Measurements from ENCODE around the gene OR56A1. TPM values are rescaled to one million over a fixed set of nuclear protein-coding genes. Genes with fewer than 3 reads are reported as not detected.
"Not testable (repeated sequence)": the region's sequence is repeated elsewhere in the genome, so short reads cannot be mapped to it uniquely, and the experiment has no call there.

Gene OR56A1, protein sequence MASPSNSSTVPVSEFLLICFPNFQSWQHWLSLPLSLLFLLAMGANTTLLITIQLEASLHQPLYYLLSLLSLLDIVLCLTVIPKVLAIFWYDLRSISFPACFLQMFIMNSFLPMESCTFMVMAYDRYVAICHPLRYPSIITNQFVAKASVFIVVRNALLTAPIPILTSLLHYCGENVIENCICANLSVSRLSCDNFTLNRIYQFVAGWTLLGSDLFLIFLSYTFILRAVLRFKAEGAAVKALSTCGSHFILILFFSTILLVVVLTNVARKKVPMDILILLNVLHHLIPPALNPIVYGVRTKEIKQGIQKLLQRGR
- not detected for total RNA-seq
- not detected for polyA plus RNA-seq

GRCh38 chr11:6030708-6031405, at the start of gene OR56A1:
Gene OR56A1, minus strand, starts transcription at chr11:6030758. Its CDS starts 3,066 bp downstream, at chr11:6027692.
- Histone ChIP-seq H3K4me1 (ENCODE audit: insufficient read depth, low read length) (no peaks in the 10 kb centered on the region), H3K9me3 (ENCODE audit: low read length) (no peaks in the 10 kb centered on the region), H3K27me3 (ENCODE audit: insufficient read depth, low read length, poor library complexity, severe bottlenecking) (no peaks in the 10 kb centered on the region), H3K4me3 (ENCODE audit: low read length) (no peak within 1 kb of the TSS), H3K27ac (ENCODE audit: low read depth, low read length) (no peak within 1 kb of the TSS), H3K36me3 (ENCODE audit: insufficient read depth, low read length) (no peaks in the 10 kb centered on the region)
- H3K4me3 Mint-ChIP-seq = no peak within 1 kb of the TSS
- peaks cover 0 to 26% of the 10 kb centered on the region in 2 donors for H3K27me3 Mint-ChIP-seq
- ChIA-PET POLR2A (no interaction called here), CTCF (no interaction called here)
- H3K27ac Mint-ChIP-seq = no peak within 1 kb of the TSS
- H3K36me3 Mint-ChIP-seq = no peaks in the 10 kb centered on the region
- no peak for DNase-seq
- no peaks in the 10 kb centered on the region for H3K4me1 Mint-ChIP-seq
- H3K9me3 Mint-ChIP-seq = no peaks in the 10 kb centered on the region

GRCh38 chr11:6079463-6079862, 48.9 kb upstream of the OR56A1 start:
- DNase-seq = no peak
- ChIA-PET CTCF (no interaction called here), POLR2A (no interaction called here)
- no peaks in the 10 kb centered on the region for H3K27me3 ChIP-seq (ENCODE audit: insufficient read depth, low read length, poor library complexity, severe bottlenecking)
- no peaks in the 10 kb centered on the region for H3K4me1 ChIP-seq (ENCODE audit: insufficient read depth, low read length)
- Mint-ChIP-seq H3K27me3 (peaks cover 21 to 26% of the 10 kb centered on the region in 2 donors), H3K4me3 (no peak overlapping the region), H3K36me3 (peaks cover 0 to 10% (median 0%) of the 10 kb centered on the region in 3 donors), H3K27ac (no peak overlapping the region), H3K4me1 (no peaks in the 10 kb centered on the region), H3K9me3 (peaks cover 11 to 35% (median 23%) of the 10 kb centered on the region in 5 donors)
- H3K27ac ChIP-seq (ENCODE audit: low read depth, low read length) = no peak overlapping the region
- H3K36me3 ChIP-seq (ENCODE audit: insufficient read depth, low read length) = no peaks in the 10 kb centered on the region
- no peak overlapping the region for H3K4me3 ChIP-seq (ENCODE audit: low read length)
- H3K9me3 ChIP-seq (ENCODE audit: low read length) = no peaks in the 10 kb centered on the region

DNA sequence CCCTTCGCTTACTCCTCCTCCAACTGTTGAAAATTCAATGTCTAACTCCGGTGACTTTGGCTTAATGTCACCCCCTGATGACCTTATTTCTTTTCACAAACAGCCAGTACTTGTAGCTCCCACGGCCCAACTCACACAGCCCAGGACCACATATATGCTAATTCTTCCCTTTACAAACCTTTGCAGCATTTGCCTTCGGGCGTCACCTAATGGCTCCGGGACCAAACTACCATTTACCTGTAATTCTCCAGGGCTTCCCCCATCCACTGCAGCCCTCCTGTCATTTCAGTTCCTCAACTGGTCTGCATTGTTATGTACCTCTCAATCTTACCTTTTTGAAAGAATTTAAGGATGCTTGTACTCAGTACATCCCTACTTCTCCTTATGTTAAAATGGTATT, 47.2 kb upstream of the OR56A1 start:
- Mint-ChIP-seq H3K9me3 (peaks cover 11 to 27% (median 21%) of the 10 kb centered on the region in 5 donors), H3K4me1 (no peaks in the 10 kb centered on the region), H3K27ac (no peak overlapping the region), H3K27me3 (peaks cover 17 to 37% of the 10 kb centered on the region in 2 donors), H3K36me3 (peaks cover 0 to 10% (median 0%) of the 10 kb centered on the region in 3 donors), H3K4me3 (no peak overlapping the region)
- Histone ChIP-seq H3K4me1 (ENCODE audit: insufficient read depth, low read length) (no peaks in the 10 kb centered on the region), H3K27me3 (ENCODE audit: insufficient read depth, low read length, poor library complexity, severe bottlenecking) (no peaks in the 10 kb centered on the region), H3K36me3 (ENCODE audit: insufficient read depth, low read length) (no peaks in the 10 kb centered on the region), H3K9me3 (ENCODE audit: low read length) (no peaks in the 10 kb centered on the region), H3K4me3 (ENCODE audit: low read length) (no peak overlapping the region), H3K27ac (ENCODE audit: low read depth, low read length) (no peak overlapping the region)
- DNase-seq = no peak
- ChIA-PET CTCF (no interaction called here), POLR2A (no interaction called here)

- CTCF ChIA-PET; DNase-seq; H3K4me1 Mint-ChIP-seq; H3K27ac ChIP-seq (ENCODE audit: low read depth, low read length); H3K9me3 ChIP-seq (ENCODE audit: low read length); POLR2A ChIA-PET; H3K36me3 Mint-ChIP-seq; H3K4me1 ChIP-seq (ENCODE audit: insufficient read depth, low read length); H3K36me3 ChIP-seq (ENCODE audit: insufficient read depth, low read length); H3K4me3 Mint-ChIP-seq; H3K27ac Mint-ChIP-seq; H3K27me3 ChIP-seq (ENCODE audit: insufficient read depth, low read length, poor library complexity, severe bottlenecking); H3K4me3 ChIP-seq (ENCODE audit: low read length): not testable (repeated sequence)
- H3K27me3 Mint-ChIP-seq = peaks cover 17 to 47% of the 10 kb centered on the region in 2 donors
- peaks cover 11 to 24% (median 19%) of the 10 kb centered on the region in 5 donors for H3K9me3 Mint-ChIP-seq
Observed at GRCh38 chr11:6076443-6076842, 45.9 kb upstream of the OR56A1 start.

DNA sequence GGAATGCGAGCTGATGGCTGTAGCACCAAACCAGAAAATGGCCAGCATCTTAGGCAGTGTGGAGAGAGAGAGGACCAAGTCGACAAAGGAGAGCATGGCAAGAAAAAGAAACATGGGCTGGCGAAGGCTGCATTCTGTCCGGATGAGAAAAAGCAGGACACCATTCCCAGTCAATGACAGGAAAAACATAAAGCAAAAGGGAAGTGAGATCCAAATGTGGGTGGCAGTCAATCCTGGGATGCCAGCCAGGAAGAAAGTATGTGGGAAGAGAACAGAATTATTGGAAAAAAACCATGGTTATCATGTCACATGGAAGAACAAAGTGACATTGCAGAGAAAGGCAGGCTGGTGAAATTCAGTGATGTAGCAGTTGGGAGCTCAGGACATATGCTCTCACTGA, 36.9 kb upstream of the OR56A1 start:
- H3K9me3 Mint-ChIP-seq = no peaks in the 10 kb centered on the region
- H3K36me3 ChIP-seq (ENCODE audit: insufficient read depth, low read length) = no peaks in the 10 kb centered on the region
- H3K27ac ChIP-seq (ENCODE audit: low read depth, low read length) = no peak overlapping the region
- no peak overlapping the region for H3K4me3 ChIP-seq (ENCODE audit: low read length)
- no peaks in the 10 kb centered on the region for H3K4me1 ChIP-seq (ENCODE audit: insufficient read depth, low read length)
- no peaks in the 10 kb centered on the region for H3K9me3 ChIP-seq (ENCODE audit: low read length)
- H3K4me1 Mint-ChIP-seq = no peaks in the 10 kb centered on the region
- no peaks in the 10 kb centered on the region for H3K36me3 Mint-ChIP-seq
- peaks cover 7 to 17% of the 10 kb centered on the region in 2 donors for H3K27me3 Mint-ChIP-seq
- no peak overlapping the region for H3K4me3 Mint-ChIP-seq
- no peak for DNase-seq
- no peak overlapping the region for H3K27ac Mint-ChIP-seq
- POLR2A ChIA-PET = no interaction called here
- H3K27me3 ChIP-seq (ENCODE audit: insufficient read depth, low read length, poor library complexity, severe bottlenecking) = no peaks in the 10 kb centered on the region
- CTCF ChIA-PET = no interaction called here

GRCh38 chr11:6062691-6063358, 32.3 kb upstream of the OR56A1 start:
- Histone ChIP-seq H3K27me3 (ENCODE audit: insufficient read depth, low read length, poor library complexity, severe bottlenecking) (no peaks in the 10 kb centered on the region), H3K36me3 (ENCODE audit: insufficient read depth, low read length) (no peaks in the 10 kb centered on the region), H3K4me1 (ENCODE audit: insufficient read depth, low read length) (no peaks in the 10 kb centered on the region), H3K4me3 (ENCODE audit: low read length) (no peak overlapping the region), H3K27ac (ENCODE audit: low read depth, low read length) (no peak overlapping the region), H3K9me3 (ENCODE audit: low read length) (no peaks in the 10 kb centered on the region)
- ChIA-PET CTCF (no interaction called here), POLR2A (no interaction called here)
- H3K9me3 Mint-ChIP-seq = no peaks in the 10 kb centered on the region
- H3K4me1 Mint-ChIP-seq = no peaks in the 10 kb centered on the region
- H3K4me3 Mint-ChIP-seq = no peak overlapping the region
- peaks cover 10 to 14% of the 10 kb centered on the region in 2 donors for H3K27me3 Mint-ChIP-seq
- no peak overlapping the region for H3K27ac Mint-ChIP-seq
- H3K36me3 Mint-ChIP-seq = no peaks in the 10 kb centered on the region
- no peak for DNase-seq

DNA sequence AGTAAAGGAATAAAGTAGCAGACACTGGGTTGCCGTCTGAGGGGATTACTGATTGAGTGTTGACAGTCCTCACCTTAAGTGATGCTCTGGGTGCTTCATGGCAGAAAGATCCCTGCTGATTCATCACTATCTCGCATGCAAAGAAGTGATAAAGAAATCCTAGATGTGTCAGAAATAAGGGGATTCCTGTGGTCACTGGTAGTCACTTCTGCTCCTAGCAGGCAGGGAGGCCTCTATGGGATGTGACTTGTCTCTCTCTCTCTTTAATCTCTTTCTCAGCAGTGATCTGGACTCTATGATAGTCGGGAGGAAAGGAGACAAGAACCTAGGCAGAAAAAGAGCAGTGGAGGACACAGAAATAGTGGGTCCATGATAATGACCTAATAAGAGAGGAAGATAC, 30.9 kb upstream of the OR56A1 start:
- Mint-ChIP-seq H3K9me3 (no peaks in the 10 kb centered on the region), H3K27me3 (peaks cover 10 to 14% of the 10 kb centered on the region in 2 donors), H3K4me3 (no peak overlapping the region), H3K4me1 (no peaks in the 10 kb centered on the region), H3K36me3 (no peaks in the 10 kb centered on the region), H3K27ac (no peak overlapping the region)
- no peaks in the 10 kb centered on the region for H3K27me3 ChIP-seq (ENCODE audit: insufficient read depth, low read length, poor library complexity, severe bottlenecking)
- no peaks in the 10 kb centered on the region for H3K36me3 ChIP-seq (ENCODE audit: insufficient read depth, low read length)
- no peak for DNase-seq
- no peaks in the 10 kb centered on the region for H3K4me1 ChIP-seq (ENCODE audit: insufficient read depth, low read length)
- H3K4me3 ChIP-seq (ENCODE audit: low read length) = no peak overlapping the region
- no peaks in the 10 kb centered on the region for H3K9me3 ChIP-seq (ENCODE audit: low read length)
- H3K27ac ChIP-seq (ENCODE audit: low read depth, low read length) = no peak overlapping the region
- POLR2A ChIA-PET = no interaction called here
- CTCF ChIA-PET = no interaction called here

DNA sequence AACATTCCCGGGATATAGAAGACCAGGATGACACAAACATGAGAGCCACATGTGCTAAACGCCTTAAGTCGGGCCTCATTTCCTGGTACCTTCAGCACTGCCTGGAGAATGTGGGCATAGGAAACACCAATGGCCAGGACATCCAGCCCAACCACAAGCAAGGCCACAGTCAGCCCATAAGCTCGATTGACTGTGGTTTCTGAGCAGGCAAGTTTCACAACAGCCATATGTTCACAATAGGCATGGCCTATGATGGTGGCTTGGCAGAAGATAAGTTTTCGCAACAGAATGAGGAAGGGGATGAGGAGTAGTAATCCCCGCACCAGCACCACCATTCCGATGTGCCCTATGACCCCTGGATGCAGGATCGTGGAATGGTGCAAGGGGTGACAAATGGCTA, 26.9 kb upstream of the OR56A1 start:
- Mint-ChIP-seq H3K36me3 (no peaks in the 10 kb centered on the region), H3K27ac (no peak overlapping the region), H3K9me3 (no peaks in the 10 kb centered on the region), H3K4me1 (no peaks in the 10 kb centered on the region), H3K27me3 (peaks cover 13 to 25% of the 10 kb centered on the region in 2 donors), H3K4me3 (no peak overlapping the region)
- POLR2A ChIA-PET = no interaction called here
- DNase-seq = no peak
- Histone ChIP-seq H3K27ac (ENCODE audit: low read depth, low read length) (no peak overlapping the region), H3K4me3 (ENCODE audit: low read length) (no peak overlapping the region), H3K27me3 (ENCODE audit: insufficient read depth, low read length, poor library complexity, severe bottlenecking) (no peaks in the 10 kb centered on the region), H3K4me1 (ENCODE audit: insufficient read depth, low read length) (no peaks in the 10 kb centered on the region), H3K9me3 (ENCODE audit: low read length) (no peaks in the 10 kb centered on the region), H3K36me3 (ENCODE audit: insufficient read depth, low read length) (no peaks in the 10 kb centered on the region)
- CTCF ChIA-PET = no interaction called here

Measured in CD8-positive, alpha-beta memory T cell (primary cell).